Suprapubic skin (tissue), 4 donors: Measurements from ENCODE around the gene NEUROG1.

ENCODE experiments used
- CTCF ChIP-seq, 2 donors: fragments of 200-600 bp in 1 of 2; fragments of 450-650 bp in 1 of 2; sonication (generic) in 1 of 2; IDR thresholded peaks; one replicate each; pipeline ENCODE4 v1.5.1; 2016 to 2019; ENCODE audit warnings: antibody characterized with exemption in 2 of 2, mild to moderate bottlenecking in 1 of 2, moderate library complexity in 1 of 2
- POLR2A ChIP-seq, 2 donors: fragments of 450-650 bp; IDR thresholded peaks; one replicate each; pipeline ENCODE4 v1.6.1; 2017; ENCODE audit warnings: antibody characterized with exemption in 2 of 2, mild to moderate bottlenecking in 2 of 2, moderate library complexity in 2 of 2
- POLR2AphosphoS5 ChIP-seq, 3 donors: sonication (generic); formaldehyde crosslinking; IDR thresholded peaks; one replicate each; pipeline ENCODE4 v1.6.1; 2017; ENCODE audit warnings: antibody characterized with exemption in 3 of 3

- TF ChIP-seq CTCF (IDR thresholded peaks at IDR 0.05), result no peak
- no peak for TF ChIP-seq POLR2AphosphoS5 (IDR thresholded peaks at IDR 0.05)
- TF ChIP-seq POLR2A (IDR thresholded peaks at IDR 0.05), result no peak
Observed at GRCh38 chr5:135521964-135522363, 13.8 kb downstream of the NEUROG1 start.
